HCT116 (cell line): ENCODE data around the gene ILDR2. TPM values are rescaled to one million over a fixed set of nuclear protein-coding genes. Genes with fewer than 3 reads are reported as not detected.

ENCODE experiments used
- ATAC-seq: fragments of 200-7000 bp; cut with Tn5 transposase; 2 replicates; pipeline ENCODE4 v1.9.1; 2020; ENCODE audit warnings: mild to moderate bottlenecking, moderate library complexity
- BruUV-seq: library from RNA; stranded (reverse); fragments of 400-500 nt; replicated peaks from 2 replicates; lab custom pipeline; 2021; lab: Mats Ljungman, UMichigan
- CTCF ChIA-PET: fragments of 300-600 bp; sonication (Branson Sonifier 250); formaldehyde crosslinking; loops from one replicate; lab custom pipeline; 2021; ENCODE audit warnings: antibody characterized with exemption; lab: Charles Lee
- POLR2A ChIA-PET: fragments of 300-600, 350-600 bp; sonication (Branson Sonifier 250); formaldehyde crosslinking; loops from one replicate; lab custom pipeline; 2021; ENCODE audit warnings: antibody characterized with exemption; lab: Charles Lee
- RAD21 ChIA-PET, 2 experiments: fragments of 300-600 bp; sonication (Branson Sonifier 250); formaldehyde crosslinking; loops; one replicate each; lab custom pipeline; 2023; ENCODE audit warnings: low total read pairs in 2 of 2; ENCODE audit not compliant: uncharacterized antibody in 2 of 2, unreplicated experiment in 2 of 2, low non-redundant PET in 1 of 2; lab: Charles Lee
- DNase-seq: peaks from one replicate; pipeline ENCODE4 v3.0.0-alpha.2; 2010; ENCODE audit warnings: low read depth, low spot score
- H2AFZ ChIP-seq: fragments of 200-600 bp; shearing (Covaris generic), sonication (generic); 2 replicates; pipeline ENCODE4 v1.6.1; 2017; ENCODE audit warnings: low read depth, mixed run types, mixed read lengths, antibody characterized with exemption, low read length; ENCODE audit not compliant: poor library complexity, severe bottlenecking
- H3K27ac ChIP-seq: 2 replicates; pipeline ENCODE4 v1.5.1; 2012; ENCODE audit warnings: low read depth, low read length
- H3K27me3 ChIP-seq: fragments of 200-600 bp; sonication (generic); 2 replicates; pipeline ENCODE4 v1.6.1; 2016; ENCODE audit warnings: mixed run types, low read length, mixed read lengths; ENCODE audit not compliant: insufficient read depth
- H3K36me3 ChIP-seq, 2 experiments: fragments of 200-500 bp in 1 of 2; fragments of 200-600 bp in 1 of 2; sonication (Bioruptor generic) in 1 of 2; sonication (generic) in 1 of 2; 2 replicates each; pipeline versions ENCODE4 v1.5.1 to v1.6.1; 2014 to 2016; ENCODE audit warnings: low read length in 2 of 2, inconsistent platforms in 1 of 2, mixed read lengths in 1 of 2, mixed run types in 1 of 2; ENCODE audit not compliant: insufficient read depth in 2 of 2, control insufficient read depth in 1 of 2
- H3K4me1 ChIP-seq, 2 experiments: fragments of 200-600 bp in 1 of 2; sonication (generic) in 1 of 2; 2 replicates each; pipeline versions ENCODE4 v1.5.1 to v1.6.1; 2012 to 2017; ENCODE audit warnings: low read length in 2 of 2, inconsistent platforms in 1 of 2, mild to moderate bottlenecking in 1 of 2, mixed read lengths in 1 of 2, mixed run types in 1 of 2, moderate library complexity in 1 of 2; ENCODE audit not compliant: insufficient read depth in 2 of 2, control insufficient read depth in 1 of 2
- H3K4me2 ChIP-seq: fragments of 200-600 bp; sonication (generic); 2 replicates; pipeline ENCODE4 v1.6.1; 2017; ENCODE audit warnings: mixed run types, low read length, mixed read lengths
- H3K4me3 ChIP-seq, 2 experiments: fragments of 200-600 bp in 1 of 2; sonication (generic) in 1 of 2; replicated peaks in 1 of 2; 2 replicates each; pipeline ENCODE4 v1.5.1; 2011 to 2016; ENCODE audit warnings: low read length in 2 of 2, control low read depth in 1 of 2, low read depth in 1 of 2, mild to moderate bottlenecking in 1 of 2, mixed read lengths in 1 of 2, mixed run types in 1 of 2
- H3K79me2 ChIP-seq: fragments of 200-600 bp; sonication (generic); 2 replicates; pipeline ENCODE4 v1.6.1; 2017; ENCODE audit warnings: mild to moderate bottlenecking, mixed run types, low read length, moderate library complexity, mixed read lengths; ENCODE audit not compliant: insufficient read depth
- H3K9ac ChIP-seq: fragments of 200-600 bp; sonication (generic); 2 replicates; pipeline ENCODE4 v1.6.1; 2016; ENCODE audit warnings: low read length, mixed read lengths
- H3K9me2 ChIP-seq: fragments of 200-600 bp; sonication (generic), shearing (Covaris generic); 2 replicates; pipeline ENCODE4 v1.6.1; 2017; ENCODE audit warnings: mixed run types, mild to moderate bottlenecking, moderate library complexity; ENCODE audit not compliant: insufficient read depth
- H3K9me3 ChIP-seq, 2 experiments: fragments of 200-500 bp in 1 of 2; fragments of 200-600 bp in 1 of 2; sonication (Bioruptor generic) in 1 of 2; sonication (generic) in 1 of 2; 2 replicates each; pipeline ENCODE4 v1.6.1; 2014 to 2017; ENCODE audit warnings: low read length in 2 of 2, mixed read lengths in 2 of 2, inconsistent platforms in 1 of 2, low read depth in 1 of 2, mild to moderate bottlenecking in 1 of 2, mixed run types in 1 of 2, moderate library complexity in 1 of 2; ENCODE audit not compliant: control insufficient read depth in 1 of 2, insufficient read depth in 1 of 2
- H4K20me1 ChIP-seq: fragments of 200-600 bp; sonication (generic), shearing (Covaris generic); 2 replicates; pipeline ENCODE4 v1.6.1; 2017; ENCODE audit warnings: mixed run types, mild to moderate bottlenecking, moderate library complexity; ENCODE audit not compliant: insufficient read depth
- CBX3 ChIP-seq: IDR thresholded peaks from 2 replicates; pipeline ENCODE4 v1.6.1; 2012; ENCODE audit warnings: low read depth
- CTCF ChIP-seq, 3 experiments: fragments of 200-600 bp in 1 of 3; sonication (generic) in 1 of 3; IDR thresholded peaks in 2 of 3; conservative IDR thresholded peaks in 1 of 3; 2 replicates each; pipeline ENCODE4 v1.5.1; 2012 to 2017; ENCODE audit warnings: low read depth in 2 of 3, low read length in 2 of 3, antibody characterized with exemption in 1 of 3, borderline replicate concordance in 1 of 3, control low read depth in 1 of 3, mild to moderate bottlenecking in 1 of 3, mixed read lengths in 1 of 3, mixed run types in 1 of 3, moderate library complexity in 1 of 3; ENCODE audit not compliant: insufficient read depth in 1 of 3
- ELF1 ChIP-seq: IDR thresholded peaks from 2 replicates; pipeline ENCODE4 v1.6.1; 2012; ENCODE audit warnings: low read depth, borderline replicate concordance
- POLR2A ChIP-seq: IDR thresholded peaks from 2 replicates; pipeline ENCODE4 v1.7.0; 2011; ENCODE audit warnings: borderline replicate concordance; ENCODE audit not compliant: insufficient read depth, insufficient read length; ENCODE audit errors: extremely low read depth
- REST ChIP-seq: IDR thresholded peaks from 2 replicates; pipeline ENCODE4 v1.6.1; 2012; ENCODE audit warnings: low read depth
- SP1 ChIP-seq: IDR thresholded peaks from 2 replicates; pipeline ENCODE4 v1.6.1; 2012; ENCODE audit warnings: low read depth
- TCF7L2 ChIP-seq: IDR thresholded peaks from 2 replicates; pipeline ENCODE4 v1.7.0; 2011; ENCODE audit warnings: borderline replicate concordance, inconsistent platforms; ENCODE audit not compliant: insufficient read depth, insufficient read length; ENCODE audit errors: extremely low read depth
- YY1 ChIP-seq: IDR thresholded peaks from 2 replicates; pipeline ENCODE4 v1.6.1; 2011; ENCODE audit warnings: low read length, low read depth, moderate library complexity, mild to moderate bottlenecking; ENCODE audit not compliant: insufficient replicate concordance; ENCODE audit errors: extremely low read depth
- ZBTB33 ChIP-seq: IDR thresholded peaks from 2 replicates; pipeline ENCODE4 v1.6.1; 2011; ENCODE audit warnings: mild to moderate bottlenecking, low read length, moderate library complexity; ENCODE audit not compliant: insufficient replicate concordance; ENCODE audit errors: extremely low read depth
- ZNF274 ChIP-seq: fragments of 200-500 bp; sonication (Bioruptor generic); IDR thresholded peaks from 2 replicates; pipeline ENCODE4 v1.6.1; 2014; ENCODE audit warnings: mild to moderate bottlenecking, low read depth, low read length, inconsistent platforms
- intact Hi-C: fragments of 100-400 bp; cut with micrococcal nuclease; formaldehyde crosslinking; loops from 2 replicates; pipeline ENCODE4 v1.10.0; 2022
- total RNA-seq: library from RNA; stranded (reverse); gene quantifications from one replicate; pipeline ENCODE4 v1.2.1, GENCODE V29; 2021; ENCODE audit not compliant: unreplicated experiment

The ILDR2 gene
- total RNA-seq, 1 experiment from 2014 or later = 2.4 TPM

- TF ChIP-seq REST = no peak
- no peak for TF ChIP-seq ZBTB33
- TF ChIP-seq, all 23 proteins: peak for 0
Observed at GRCh38 chr1:167016100-167016750, 40.9 kb upstream of the ILDR2 start (continued).

GRCh38 chr1:167013108-167013929, 38.0 kb upstream of the ILDR2 start:
- intact Hi-C loops = no loop called here
- ChIA-PET POLR2A (no interaction called here), RAD21 (no interaction called here), CTCF (no interaction called here)
- H3K36me3 ChIP-seq = no peaks in the 10 kb centered on the region
- no peak overlapping the region for H3K4me3 ChIP-seq
- H2AFZ ChIP-seq = no peak overlapping the region
- ATAC-seq (no peak), DNase-seq (no peak)
- H3K79me2 ChIP-seq = no peaks in the 10 kb centered on the region
- H3K4me2 ChIP-seq = no peak overlapping the region
- no peak overlapping the region for H3K9ac ChIP-seq
- BruUV-seq = no TSS peak
- no peaks in the 10 kb centered on the region for H3K9me2 ChIP-seq
- 0 out of 2 replicates have a peak, but pooled peaks cover 5% of the 10 kb centered on the region for H3K27me3 ChIP-seq
- no peak overlapping the region for H3K27ac ChIP-seq
- no peaks in the 10 kb centered on the region for H4K20me1 ChIP-seq
- no peaks in the 10 kb centered on the region for H3K9me3 ChIP-seq
- H3K4me1 ChIP-seq = no peaks in the 10 kb centered on the region
- TF ChIP-seq TCF7L2 (no peak), ELF1 (no peak), ZBTB33 (no peak), CTCF (IDR thresholded peaks at IDR 0.05 in 2 of 3, conservative IDR thresholded peaks at IDR 0.05 in 1 of 3; ENCODE audit: borderline replicate concordance in 1 of 3, insufficient read depth in 1 of 3, low read depth in 2 of 3, low read length in 2 of 3) (no peak), YY1 (no peak), SP1 (no peak), ZNF274 (no peak), CBX3 (no peak), POLR2A (no peak)
